Measurements from ENCODE around the gene MEG3. TPM values are rescaled to one million over a fixed set of nuclear protein-coding genes. Genes with fewer than 3 reads are reported as not detected.

Gene MEG3
- total and polyA plus RNA-seq, 2 of the 8 experiments (the other 6 are each of a cell fraction or from before 2014, with no cell fraction given): 0.17 to 1.1 TPM

DNA sequence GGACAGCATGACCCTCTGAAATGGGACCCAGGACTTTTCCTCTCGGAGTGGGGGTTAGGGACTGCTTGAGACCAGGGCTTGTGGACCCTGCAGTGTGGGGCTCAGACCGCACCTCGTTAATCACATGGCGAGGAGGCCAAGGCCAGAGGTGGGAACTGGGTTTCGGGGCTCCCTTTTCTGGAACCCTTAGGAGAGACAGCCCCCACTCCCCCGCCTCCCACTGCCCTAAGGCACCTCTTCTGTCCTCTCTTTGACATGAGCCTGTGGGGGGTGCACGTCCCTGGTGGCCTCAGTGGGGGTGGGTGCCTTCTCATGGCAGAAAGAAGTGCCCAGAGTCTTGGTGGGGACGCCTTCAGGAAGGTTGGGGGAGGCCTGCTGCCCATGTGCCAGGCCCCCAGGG is 53.3 kb downstream of the MEG3 start:
- Histone ChIP-seq H2BK20ac (ENCODE audit: low read length) (no peak overlapping the region), H3K36me3 (ENCODE audit: control insufficient read depth in 2 of 4, insufficient read depth in 4 of 4, low read length in 3 of 4) (no peaks in the 10 kb centered on the region; a peak in 1 of 8 replicates), H4K5ac (ENCODE audit: insufficient read length, low read depth, low read length) (no peak overlapping the region), H3K23ac (ENCODE audit: insufficient read length) (no peak overlapping the region), H3K4me1 (replicated peaks in 1 of 4; ENCODE audit: control insufficient read depth in 3 of 4, insufficient read depth in 4 of 4, low read length in 3 of 4) (peaks cover 0 to 5% (median 0%) of the 10 kb centered on the region in 4 experiments; a peak in 1 of 7 replicates), H2AK5ac (ENCODE audit: low read depth, low read length) (no peak overlapping the region), H2BK120ac (replicated peaks; ENCODE audit: low read depth, low read length) (no peak overlapping the region), H3K23me2 (ENCODE audit: low read depth, low read length) (no peaks in the 10 kb centered on the region), H3K79me2 (ENCODE audit: control insufficient read depth in 1 of 2, insufficient read depth in 2 of 2, low read length in 2 of 2) (no peaks in the 10 kb centered on the region), H2BK12ac (ENCODE audit: low read depth, low read length) (no peak overlapping the region), H2BK15ac (ENCODE audit: low read length) (no peak overlapping the region), H3K79me1 (ENCODE audit: low read depth, low read length) (no peaks in the 10 kb centered on the region), H3K14ac (ENCODE audit: insufficient read length) (no peak overlapping the region), H2BK5ac (ENCODE audit: low read depth, low read length) (no peak overlapping the region), H4K91ac (replicated peaks; ENCODE audit: insufficient read length, low read length) (no peak overlapping the region), H3K4me2 (ENCODE audit: insufficient read depth in 1 of 2, low read depth in 2 of 2, low read length in 2 of 2) (no peak overlapping the region), H2AFZ (ENCODE audit: low read length) (no peak overlapping the region), H3K18ac (ENCODE audit: extremely low read depth, low read length) (no peak overlapping the region), H4K8ac (ENCODE audit: extremely low read depth, insufficient read depth, low read length) (peak overlapping the region; percentile 11; the same call in 1 of the 2 replicates), H3K27me3 (replicated peaks in 1 of 4; ENCODE audit: control insufficient read depth in 3 of 4, extremely low read depth in 1 of 4, insufficient read depth in 3 of 4, low read length in 3 of 4) (no peaks in the 10 kb centered on the region; a peak in 1 of 7 replicates), H3K9ac (replicated peaks in 1 of 4; ENCODE audit: extremely low read depth in 1 of 4, low read depth in 3 of 4, low read length in 3 of 4) (no peak overlapping the region), H3K27ac (ENCODE audit: low read depth, low read length) (no peak overlapping the region), H4K20me1 (replicated peaks in 1 of 2; ENCODE audit: control insufficient read depth in 1 of 2, insufficient read depth in 2 of 2, low read length in 2 of 2) (no peaks in the 10 kb centered on the region), H3K56ac (replicated peaks; ENCODE audit: insufficient read length, low read depth, low read length) (no peak overlapping the region), H3K4me3 (ENCODE audit: extremely low read depth in 1 of 4, insufficient read depth in 2 of 4, low read depth in 3 of 4, low read length in 4 of 4) (no peak overlapping the region), H3K4ac (replicated peaks; ENCODE audit: insufficient read length, low read depth, low read length) (no peak overlapping the region), H3K9me3 (ENCODE audit: insufficient read depth in 2 of 2, low read depth in 1 of 2, low read length in 1 of 2) (peaks cover 0 to 15% of the 10 kb centered on the region in 2 experiments; a peak in 1 of 4 replicates)
- ChIA-PET CTCF (ENCODE audit: partially characterized antibody) (interaction anchor here (1.0 to 2.0 kb wide), 3 partner anchors 22 to 234 kb away, joined by 3 to 6 read pairs (median 4); no protein-coding TSS in a partner anchor), POLR2A (ENCODE audit: partially characterized antibody) (no interaction called here)
- 82% methylated on average over 6 of the region's 8 CpGs; no CpG with 5 or more reads in 1 of the 2 experiments for WGBS, 2 experiments (ENCODE audit: extremely low coverage in 1 of 2, insufficient coverage in 1 of 2, insufficient read length in 1 of 2, insufficient replicate concordance in 2 of 2, low coverage in 1 of 2, low lambda C conversion rate in 2 of 2, missing lambda C conversion rate in 1 of 2)
- no peak for TF ChIP-seq YY1 (IDR thresholded peaks at IDR 0.05; ENCODE audit: low read depth, low read length)
- no peak for TF ChIP-seq SP2 (IDR thresholded peaks at IDR 0.05; ENCODE audit: low read length)
- TF ChIP-seq GTF2F1 (IDR thresholded peaks at IDR 0.05; ENCODE audit: borderline replicate concordance, low read depth, low read length): no peak
- TF ChIP-seq SIN3A (conservative IDR thresholded peaks at IDR 0.05 in 1 of 2, IDR thresholded peaks at IDR 0.05 in 1 of 2; ENCODE audit: low read depth in 1 of 2, low read length in 2 of 2): no peak
- no peak for TF ChIP-seq KDM5A (IDR thresholded peaks at IDR 0.05; ENCODE audit: low read length)
- TF ChIP-seq, protein P1, sequence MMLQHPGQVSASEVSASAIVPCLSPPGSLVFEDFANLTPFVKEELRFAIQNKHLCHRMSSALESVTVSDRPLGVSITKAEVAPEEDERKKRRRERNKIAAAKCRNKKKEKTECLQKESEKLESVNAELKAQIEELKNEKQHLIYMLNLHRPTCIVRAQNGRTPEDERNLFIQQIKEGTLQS (IDR thresholded peaks at IDR 0.05; ENCODE audit: insufficient read depth, low read depth, low read length): no peak
- no peak for TF ChIP-seq HDAC2 (IDR thresholded peaks at IDR 0.05; ENCODE audit: borderline replicate concordance in 1 of 2, low read depth in 2 of 2, low read length in 2 of 2)
- no peak for TF ChIP-seq CBX8 (IDR thresholded peaks at IDR 0.05; ENCODE audit: borderline replicate concordance, low read depth, low read length)
- TF ChIP-seq TAF7 (optimal IDR thresholded peaks at IDR 0.05; ENCODE audit: borderline replicate concordance, low read depth, low read length): no peak
- no peak for TF ChIP-seq BACH1 (IDR thresholded peaks at IDR 0.05; ENCODE audit: low read length)
- TF ChIP-seq TCF12 (IDR thresholded peaks at IDR 0.05; ENCODE audit: low read depth, low read length): no peak
- no peak for TF ChIP-seq BCL11A (IDR thresholded peaks at IDR 0.05; ENCODE audit: low read depth in 2 of 2, low read length in 2 of 2)
- FAIRE-seq: no peak
- no peak for DNase-seq (ENCODE audit: low read depth in 1 of 2, low spot score in 2 of 2)

All from H1 (cell line).